Epithelial cell of esophagus (primary cell): ENCODE measurements around the gene CBR1.
"Not testable (repeated sequence)": the region's sequence is repeated elsewhere in the genome, so short reads cannot be mapped to it uniquely, and the experiment has no call there.

ENCODE experiments used
- DNase-seq: peaks from one replicate; pipeline ENCODE4 v3.0.0; 2010; ENCODE audit warnings: low read depth
- H3K4me3 ChIP-seq: 2 replicates; pipeline ENCODE4 v1.5.1; 2011; ENCODE audit warnings: mild to moderate bottlenecking, low read length, control low read depth
- TF ChIP-seq, protein P1 (sequence below): IDR thresholded peaks from 2 replicates; pipeline ENCODE4 v1.5.1; 2011; ENCODE audit warnings: low read depth, mild to moderate bottlenecking, low read length, control low read depth, inconsistent platforms; ENCODE audit not compliant: insufficient read depth; ENCODE audit errors: missing control alignments

The CBR1 gene

DNA sequence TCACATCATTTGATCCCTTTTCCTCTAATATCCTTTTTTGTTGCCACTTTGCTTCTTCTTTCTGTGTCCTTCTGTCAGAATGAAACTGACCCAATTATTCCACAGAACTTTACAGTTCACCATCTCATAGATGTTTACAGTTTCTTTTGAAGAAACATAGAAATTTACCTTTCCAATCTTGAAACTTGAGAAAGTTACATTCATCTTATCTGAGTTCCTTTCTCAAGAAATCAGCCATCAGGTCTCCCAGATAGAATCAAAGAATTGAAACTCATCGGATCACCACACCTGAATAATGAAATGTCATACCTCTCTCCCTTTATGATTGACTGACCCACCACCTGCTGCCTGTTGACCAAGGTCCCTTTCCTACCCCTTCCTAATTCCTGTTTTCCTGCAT lies 23.7 kb downstream of the CBR1 start:
- no peak for DNase-seq
- H3K4me3 ChIP-seq: no peak overlapping the region
- TF ChIP-seq, protein P1, sequence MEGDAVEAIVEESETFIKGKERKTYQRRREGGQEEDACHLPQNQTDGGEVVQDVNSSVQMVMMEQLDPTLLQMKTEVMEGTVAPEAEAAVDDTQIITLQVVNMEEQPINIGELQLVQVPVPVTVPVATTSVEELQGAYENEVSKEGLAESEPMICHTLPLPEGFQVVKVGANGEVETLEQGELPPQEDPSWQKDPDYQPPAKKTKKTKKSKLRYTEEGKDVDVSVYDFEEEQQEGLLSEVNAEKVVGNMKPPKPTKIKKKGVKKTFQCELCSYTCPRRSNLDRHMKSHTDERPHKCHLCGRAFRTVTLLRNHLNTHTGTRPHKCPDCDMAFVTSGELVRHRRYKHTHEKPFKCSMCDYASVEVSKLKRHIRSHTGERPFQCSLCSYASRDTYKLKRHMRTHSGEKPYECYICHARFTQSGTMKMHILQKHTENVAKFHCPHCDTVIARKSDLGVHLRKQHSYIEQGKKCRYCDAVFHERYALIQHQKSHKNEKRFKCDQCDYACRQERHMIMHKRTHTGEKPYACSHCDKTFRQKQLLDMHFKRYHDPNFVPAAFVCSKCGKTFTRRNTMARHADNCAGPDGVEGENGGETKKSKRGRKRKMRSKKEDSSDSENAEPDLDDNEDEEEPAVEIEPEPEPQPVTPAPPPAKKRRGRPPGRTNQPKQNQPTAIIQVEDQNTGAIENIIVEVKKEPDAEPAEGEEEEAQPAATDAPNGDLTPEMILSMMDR: no peak

DNA sequence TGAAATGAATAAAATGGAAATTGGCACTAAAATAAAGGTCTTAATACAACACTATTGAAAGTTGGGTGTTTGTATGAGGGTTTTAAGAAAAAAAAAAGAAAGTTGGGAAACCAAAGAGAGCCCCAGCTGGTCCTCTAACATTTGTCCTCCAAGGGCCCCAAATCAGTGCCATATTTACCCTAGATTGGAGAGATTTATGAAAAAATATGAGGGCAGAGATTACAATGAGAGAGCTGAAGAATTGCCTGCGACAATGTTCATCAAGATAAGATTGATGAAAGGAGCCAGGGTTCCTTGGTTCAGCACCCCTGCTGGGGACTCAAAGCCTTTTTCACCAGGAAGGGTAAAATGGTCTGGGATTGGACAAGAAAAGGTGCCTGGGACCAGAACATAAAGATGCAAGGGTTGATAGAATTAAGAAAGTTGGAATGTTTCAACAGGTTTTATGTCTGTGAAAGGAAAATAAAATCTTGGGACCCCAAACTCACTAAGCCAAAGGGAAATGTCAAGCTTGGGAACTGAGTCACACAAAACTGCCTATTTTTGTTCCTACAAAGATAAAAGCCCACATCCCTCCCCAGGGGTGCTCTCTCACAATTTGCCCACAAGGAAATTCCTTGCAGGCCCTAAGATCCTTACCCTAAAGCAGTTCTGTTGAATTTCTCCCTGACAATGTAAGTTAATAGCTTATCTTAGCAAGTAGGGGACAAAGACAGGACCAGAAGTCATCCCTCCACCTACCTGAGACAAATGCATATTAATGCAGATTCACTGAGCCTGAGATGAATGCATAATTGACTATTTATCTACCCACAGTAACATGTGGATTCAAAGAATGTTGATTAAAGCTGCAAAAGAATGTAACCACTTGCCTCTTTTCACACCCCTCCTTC lies 26.8 kb downstream of the CBR1 start:
- TF ChIP-seq, protein P1: no peak
- no peak for DNase-seq
- no peak overlapping the region for H3K4me3 ChIP-seq

DNA sequence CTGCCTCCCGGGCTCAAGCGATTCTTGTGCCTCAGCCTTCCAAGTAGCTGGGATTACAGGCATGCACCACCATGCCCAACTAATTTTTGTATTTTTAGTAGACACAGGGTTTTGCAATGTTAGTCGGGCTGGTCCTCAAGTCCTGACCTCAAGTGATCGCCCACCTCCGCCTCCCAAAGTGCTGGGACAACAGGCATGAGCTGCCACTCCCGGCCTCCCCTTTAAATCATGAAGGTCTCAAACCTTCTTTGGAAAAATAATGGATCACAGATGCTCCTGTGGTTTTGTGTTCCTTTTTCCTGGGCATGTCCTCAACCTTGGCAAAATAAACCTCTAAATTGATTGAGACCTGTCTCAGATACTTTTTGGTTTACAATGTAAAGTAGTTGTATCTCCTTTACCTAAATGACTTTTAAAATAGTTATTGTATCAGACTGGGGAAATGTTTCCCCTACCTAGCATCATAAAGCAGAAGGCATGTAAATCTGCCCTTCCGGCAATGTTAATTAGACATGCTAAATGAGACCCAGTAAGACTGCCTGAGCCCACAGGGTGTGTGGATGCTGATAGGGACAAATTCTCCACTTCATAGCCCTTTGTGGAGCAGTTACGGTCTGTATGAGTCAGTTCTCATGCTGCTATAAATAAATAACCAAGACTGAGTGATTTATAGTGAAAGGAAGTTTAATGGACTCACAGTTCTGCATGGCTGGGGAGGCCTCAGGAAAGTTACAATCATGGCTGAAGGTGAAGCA lies 27.8 kb downstream of the CBR1 start:
- DNase-seq: peak; percentile 56
- TF ChIP-seq, protein P1: no peak
- no peak overlapping the region for H3K4me3 ChIP-seq

DNA sequence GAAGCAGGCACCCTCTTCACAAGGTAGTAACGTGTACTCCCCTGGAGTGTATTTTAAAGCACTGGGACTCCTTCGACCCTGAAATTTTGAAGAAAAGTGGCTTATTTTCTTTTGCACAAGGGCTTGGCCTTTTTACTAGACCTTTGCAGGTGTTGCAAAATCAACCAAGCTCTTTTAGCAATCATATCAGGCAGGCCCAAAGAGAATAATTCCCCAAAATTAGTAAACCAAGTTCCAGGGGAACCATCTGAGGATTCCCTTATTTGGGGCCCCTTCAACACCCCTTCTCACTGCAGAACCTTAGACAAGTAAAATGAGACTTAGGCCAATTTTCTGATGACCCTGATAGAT lies 28.3 kb downstream of the CBR1 start:
- no peak overlapping the region for H3K4me3 ChIP-seq
- DNase-seq: no peak
- TF ChIP-seq, protein P1: no peak

DNA sequence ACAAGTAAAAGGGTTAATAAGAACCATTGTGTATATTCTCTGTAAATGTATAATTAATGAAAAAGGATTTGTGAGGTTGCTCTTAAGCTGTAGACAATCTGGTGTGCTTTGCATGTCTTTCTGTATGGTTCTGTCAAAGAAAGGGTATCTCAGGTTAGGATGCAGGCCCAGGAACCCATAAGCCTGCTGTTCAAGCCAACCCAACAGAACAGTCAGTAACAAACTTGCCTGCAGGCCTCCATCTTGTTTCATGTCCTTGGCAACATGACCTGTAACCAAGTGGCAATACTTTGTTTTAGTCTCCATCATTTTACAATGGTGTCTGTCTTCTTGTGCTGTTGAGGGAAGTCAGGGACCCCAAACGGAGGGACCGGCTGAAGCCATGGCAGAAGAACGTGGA lies 29.2 kb downstream of the CBR1 start:
- TF ChIP-seq, protein P1: no peak
- no peak for DNase-seq
- H3K4me3 ChIP-seq: no peak overlapping the region

DNA sequence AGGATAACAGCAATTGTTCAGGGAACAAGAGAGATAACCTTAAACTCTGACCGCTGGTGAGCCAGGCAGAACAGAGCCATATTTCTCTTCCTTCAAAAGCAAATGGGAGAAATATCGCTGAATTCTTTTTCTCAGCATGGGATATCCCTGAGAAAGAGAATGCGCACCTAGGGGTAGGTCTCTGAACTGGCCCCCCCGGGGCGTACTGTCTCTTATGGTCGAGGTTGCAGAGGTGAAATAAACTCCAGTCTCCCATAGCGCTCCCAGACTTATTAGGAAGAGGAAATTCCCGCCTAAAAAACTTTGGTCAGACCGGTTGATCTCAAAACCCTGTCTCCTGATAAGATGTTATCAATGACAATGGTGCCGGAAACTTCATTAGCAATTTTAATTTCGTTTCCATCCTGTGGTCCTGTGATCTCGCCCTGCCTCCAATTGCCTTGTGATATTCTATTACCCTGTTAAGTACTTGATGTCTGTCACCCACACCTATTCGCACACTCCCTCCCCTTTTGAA lies 29.9 kb downstream of the CBR1 start:
- H3K4me3 ChIP-seq, DNase-seq: not testable (repeated sequence)

DNA sequence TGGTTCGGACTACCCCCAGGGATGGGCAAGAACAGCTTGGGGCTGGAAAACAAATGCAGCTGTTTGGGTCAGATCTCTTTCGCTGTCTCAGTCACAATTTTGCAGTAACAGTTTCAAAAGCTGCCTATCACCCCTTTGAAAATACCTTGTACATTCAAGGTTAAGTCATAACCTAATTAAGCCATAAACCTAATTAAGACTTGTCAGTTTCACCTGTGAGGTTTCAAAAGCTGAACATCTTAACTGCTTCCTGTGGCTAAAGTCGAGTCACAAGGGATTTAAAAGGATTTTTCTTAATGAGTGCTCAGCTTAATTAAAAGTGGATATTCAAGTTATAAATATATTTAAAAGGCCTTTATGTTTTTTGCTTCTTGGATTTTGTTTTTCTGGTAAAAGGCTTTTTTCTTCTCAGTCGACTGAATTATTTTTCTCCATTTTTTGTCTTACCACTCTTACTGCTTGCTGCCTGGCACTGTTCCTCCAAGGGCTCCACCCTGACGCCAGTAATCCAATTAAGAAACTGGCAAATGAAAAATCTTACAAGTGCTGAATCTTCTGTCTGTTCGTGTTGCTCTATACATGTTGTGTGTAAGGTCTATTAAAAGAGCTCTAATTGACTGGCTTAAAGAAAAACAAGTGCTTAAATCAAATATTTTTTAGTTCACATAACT lies 31.3 kb downstream of the CBR1 start:
- TF ChIP-seq, protein P1: no peak
- no peak overlapping the region for H3K4me3 ChIP-seq
- no peak for DNase-seq
